Mesendoderm (in vitro differentiated cells): Measurements from ENCODE around the gene KLHL30.
"Not testable (repeated sequence)": the region's sequence is repeated elsewhere in the genome, so short reads cannot be mapped to it uniquely, and the experiment has no call there.

Source experiments
- DNase-seq: peaks from one replicate; pipeline ENCODE4 v3.0.0; 2013
- H2AK5ac ChIP-seq: 2 replicates; pipeline ENCODE4 v1.6.1; 2013; ENCODE audit warnings: low read length, inconsistent platforms
- H2BK120ac ChIP-seq: 2 replicates; pipeline ENCODE4 v1.6.1; 2013; ENCODE audit warnings: low read depth, mild to moderate bottlenecking, low read length, moderate library complexity, mixed read lengths
- H2BK15ac ChIP-seq: replicated peaks from 2 replicates; pipeline ENCODE4 v1.6.1; 2013; ENCODE audit warnings: low read depth, mild to moderate bottlenecking, moderate library complexity
- H2BK5ac ChIP-seq: 2 replicates; pipeline ENCODE4 v1.6.1; 2013; ENCODE audit warnings: low read length, inconsistent platforms
- H3K18ac ChIP-seq: 2 replicates; pipeline ENCODE4 v1.6.1; 2013; ENCODE audit warnings: mild to moderate bottlenecking, low read length, mixed read lengths
- H3K23ac ChIP-seq: one replicate; pipeline ENCODE4 v1.6.1; 2013; ENCODE audit warnings: low read length
- H3K27ac ChIP-seq: 2 replicates; pipeline ENCODE4 v1.5.1; 2013; ENCODE audit warnings: low read depth, mild to moderate bottlenecking, inconsistent platforms, low read length, moderate library complexity
- H3K27me3 ChIP-seq: 2 replicates; pipeline ENCODE4 v1.6.1; 2013; ENCODE audit warnings: low read length, control low read depth, mild to moderate bottlenecking, inconsistent platforms; ENCODE audit not compliant: insufficient read depth, poor library complexity
- H3K36me3 ChIP-seq: 2 replicates; pipeline ENCODE4 v1.6.1; 2013; ENCODE audit warnings: low read length, inconsistent platforms; ENCODE audit not compliant: control insufficient read depth, insufficient read depth
- H3K4ac ChIP-seq: one replicate; pipeline ENCODE4 v1.6.1; 2013; ENCODE audit warnings: low read depth, mild to moderate bottlenecking, low read length, moderate library complexity
- H3K4me1 ChIP-seq: 2 replicates; pipeline ENCODE4 v1.6.1; 2013; ENCODE audit warnings: low read depth, low read length, inconsistent platforms; ENCODE audit not compliant: control insufficient read depth
- H3K4me2 ChIP-seq: 2 replicates; pipeline ENCODE4 v1.6.1; 2013; ENCODE audit warnings: low read length
- H3K4me3 ChIP-seq: 2 replicates; pipeline ENCODE4 v1.5.1; 2013; ENCODE audit warnings: mild to moderate bottlenecking, low read length
- H3K56ac ChIP-seq: one replicate; pipeline ENCODE4 v1.6.1; 2013; ENCODE audit warnings: low read length
- H3K79me1 ChIP-seq: 2 replicates; pipeline ENCODE4 v1.6.1; 2013; ENCODE audit warnings: low read length, inconsistent platforms
- H3K79me2 ChIP-seq: 2 replicates; pipeline ENCODE4 v1.6.1; 2013; ENCODE audit warnings: mild to moderate bottlenecking, low read length; ENCODE audit not compliant: control insufficient read depth, insufficient read depth
- H3K9ac ChIP-seq: 2 replicates; pipeline ENCODE4 v1.6.1; 2013; ENCODE audit warnings: low read length, inconsistent platforms
- H4K5ac ChIP-seq: one replicate; pipeline ENCODE4 v1.6.1; 2013; ENCODE audit warnings: low read length
- H4K8ac ChIP-seq: one replicate; pipeline ENCODE4 v1.6.1; 2013; ENCODE audit warnings: low read depth, mild to moderate bottlenecking, control low read depth, low read length, moderate library complexity
- WGBS: extraction: QIAGEN DNeasy Blood & Tissue Kit; methylation state at CpG from one replicate; pipeline ENCODE4 v1.1.7; 2013; ENCODE audit warnings: low lambda C conversion rate, missing lambda C conversion rate; ENCODE audit not compliant: insufficient coverage; ENCODE audit errors: extremely low coverage; 5-methylcytosine and 5-hydroxymethylcytosine counted together

KLHL30 gene

GRCh38 chr2:238113611-238114010 is 24.9 kb upstream of the KLHL30 start:
- H2BK120ac ChIP-seq, result no peak overlapping the region
- no peak overlapping the region for H2BK5ac ChIP-seq
- no peak overlapping the region for H2AK5ac ChIP-seq
- H3K27me3 ChIP-seq, result no peaks in the 10 kb centered on the region
- WGBS, result no CpG with 5 or more reads among the region's 13 CpGs
- H3K56ac ChIP-seq, result no peak overlapping the region
- no peak overlapping the region for H3K4me3 ChIP-seq
- no peak overlapping the region for H3K27ac ChIP-seq
- H4K5ac ChIP-seq, result no peak overlapping the region
- no peaks in the 10 kb centered on the region for H3K4me1 ChIP-seq
- no peak overlapping the region for H2BK15ac ChIP-seq
- no peak overlapping the region for H4K8ac ChIP-seq
- H3K9ac ChIP-seq, result no peak overlapping the region
- DNase-seq, result no peak
- no peaks in the 10 kb centered on the region for H3K36me3 ChIP-seq
- H3K79me2 ChIP-seq, result no peaks in the 10 kb centered on the region
- H3K4me2 ChIP-seq, result no peak overlapping the region
- no peaks in the 10 kb centered on the region for H3K79me1 ChIP-seq
- H3K4ac ChIP-seq, result no peak overlapping the region
- H3K23ac ChIP-seq, result no peak overlapping the region
- no peak overlapping the region for H3K18ac ChIP-seq

- Histone ChIP-seq H3K4me1 (no peaks in the 10 kb centered on the region), H3K4me3 (no peak overlapping the region), H3K4ac (no peak overlapping the region), H4K8ac (no peak overlapping the region), H3K4me2 (no peak overlapping the region), H3K27me3 (no peaks in the 10 kb centered on the region), H3K79me1 (no peaks in the 10 kb centered on the region), H2AK5ac (no peak overlapping the region), H3K27ac (no peak overlapping the region), H2BK15ac (no peak overlapping the region), H3K9ac (no peak overlapping the region), H3K23ac (no peak overlapping the region), H3K18ac (no peak overlapping the region), H2BK120ac (no peak overlapping the region), H3K79me2 (no peaks in the 10 kb centered on the region), H3K36me3 (no peaks in the 10 kb centered on the region), H3K56ac (no peak overlapping the region), H4K5ac (no peak overlapping the region), H2BK5ac (no peak overlapping the region)
- DNase-seq, result no peak
- WGBS, result no CpG with 5 or more reads among the region's 16 CpGs
Observed at GRCh38 chr2:238114331-238114841, 24.1 kb upstream of the KLHL30 start.

DNA sequence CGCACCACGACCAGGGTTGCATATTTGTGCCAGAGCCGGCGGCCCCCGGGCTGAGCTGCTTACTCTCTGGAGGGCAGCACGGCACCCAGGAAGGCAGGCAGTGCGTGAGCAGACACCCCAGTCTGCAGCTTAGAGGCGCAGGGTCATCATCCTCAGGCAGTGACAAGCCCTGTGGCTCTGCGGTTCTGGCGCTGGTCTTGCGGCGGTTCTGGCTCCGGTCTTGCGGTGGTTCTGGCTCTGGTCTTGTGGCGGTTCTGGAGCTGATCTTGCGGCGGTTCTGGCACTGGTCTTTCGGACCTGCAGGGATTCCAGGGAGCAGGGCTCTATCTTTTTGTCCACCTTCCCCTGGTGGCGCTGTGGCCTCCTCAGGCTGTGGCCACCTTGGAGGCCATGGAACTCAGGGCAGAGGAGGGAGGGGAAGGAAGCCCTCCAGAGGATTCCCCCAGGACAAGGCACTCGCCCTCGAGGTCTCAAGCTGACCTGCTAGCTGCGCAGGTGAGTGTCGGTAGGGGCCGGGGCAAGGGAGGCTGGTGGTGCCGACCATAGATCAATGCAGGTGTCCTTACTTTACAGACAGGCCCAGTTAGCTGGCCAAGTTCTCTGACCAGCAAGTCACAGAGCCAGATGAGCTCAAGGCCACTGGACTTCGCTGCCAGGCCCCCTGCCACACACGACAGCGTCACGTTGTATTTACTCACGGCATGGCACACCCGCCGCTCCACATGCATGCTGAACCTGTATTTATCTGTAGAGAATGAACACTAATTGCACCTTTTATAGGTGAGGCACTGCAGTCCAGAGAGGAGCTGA is 23.4 kb upstream of the KLHL30 start:
- H3K23ac ChIP-seq, result no peak overlapping the region
- H2BK15ac ChIP-seq, result no peak overlapping the region
- H3K4ac ChIP-seq, result no peak overlapping the region
- no peak for DNase-seq
- WGBS, result no CpG with 5 or more reads among the region's 32 CpGs
- no peak overlapping the region for H3K27ac ChIP-seq
- H3K4me2 ChIP-seq, result no peak overlapping the region
- no peak overlapping the region for H3K4me3 ChIP-seq
- H2AK5ac ChIP-seq, result no peak overlapping the region
- H2BK120ac ChIP-seq, result no peak overlapping the region
- H3K4me1 ChIP-seq, result no peaks in the 10 kb centered on the region
- H3K36me3 ChIP-seq, result no peaks in the 10 kb centered on the region
- no peak overlapping the region for H3K9ac ChIP-seq
- no peaks in the 10 kb centered on the region for H3K79me2 ChIP-seq
- no peak overlapping the region for H4K8ac ChIP-seq
- H3K18ac ChIP-seq, result no peak overlapping the region
- no peak overlapping the region for H2BK5ac ChIP-seq
- H3K56ac ChIP-seq, result no peak overlapping the region
- no peaks in the 10 kb centered on the region for H3K79me1 ChIP-seq
- no peaks in the 10 kb centered on the region for H3K27me3 ChIP-seq
- H4K5ac ChIP-seq, result no peak overlapping the region

GRCh38 chr2:238115709-238116108 is 22.8 kb upstream of the KLHL30 start:
- not testable (repeated sequence) for H3K4me2 ChIP-seq, DNase-seq, H2BK120ac ChIP-seq, H3K79me2 ChIP-seq, H3K18ac ChIP-seq, H2BK15ac ChIP-seq, H2AK5ac ChIP-seq, H3K4me1 ChIP-seq, H4K8ac ChIP-seq, H3K79me1 ChIP-seq, H3K4ac ChIP-seq, H3K23ac ChIP-seq, H4K5ac ChIP-seq, H3K27me3 ChIP-seq, H2BK5ac ChIP-seq, H3K9ac ChIP-seq, H3K36me3 ChIP-seq, H3K4me3 ChIP-seq, H3K56ac ChIP-seq, H3K27ac ChIP-seq
- no CpG with 5 or more reads among the region's 12 CpGs for WGBS

DNA sequence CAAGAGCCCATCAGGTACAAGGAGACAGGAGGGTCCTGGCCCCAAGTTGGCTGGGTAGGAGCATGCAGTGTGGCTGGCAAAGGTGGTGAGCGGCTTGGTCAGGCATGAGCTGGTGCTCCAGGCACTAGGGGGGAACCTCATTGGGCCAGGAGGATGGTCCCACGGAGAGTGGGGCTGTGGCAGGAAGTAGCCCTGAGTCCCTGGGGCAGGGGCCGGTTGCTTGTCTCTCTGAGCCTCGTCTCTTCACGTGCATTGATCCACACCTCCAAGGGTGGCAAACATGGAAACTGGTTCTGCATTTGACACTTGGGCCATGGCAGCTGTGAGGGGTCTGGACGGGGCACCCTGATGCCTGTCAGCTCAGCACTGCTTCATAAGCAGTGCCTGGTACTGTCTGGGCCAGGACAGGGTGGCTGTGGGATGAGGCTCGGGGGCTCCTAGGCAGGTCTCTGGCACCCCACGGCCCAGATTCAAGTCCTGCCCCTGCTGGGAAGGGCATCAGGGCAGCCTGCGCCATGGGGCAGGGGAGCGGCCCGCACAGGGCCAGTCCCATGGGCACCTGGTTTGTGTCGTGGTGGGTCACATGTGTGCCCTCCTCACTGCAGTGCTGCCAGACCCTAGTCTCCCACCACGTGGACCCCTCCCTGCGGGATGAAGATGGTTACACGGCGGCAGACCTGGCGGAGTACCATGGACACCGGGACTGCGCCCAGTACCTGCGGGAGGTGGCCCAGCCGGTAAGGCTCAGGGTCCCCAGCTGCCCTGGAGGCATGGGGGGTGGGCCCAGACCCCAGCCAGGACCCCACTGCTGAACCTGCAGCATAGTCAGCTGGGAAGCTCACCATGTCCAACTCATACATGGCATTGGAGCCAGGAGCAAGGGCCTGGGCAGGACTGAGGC is 21.9 kb upstream of the KLHL30 start:
- Histone ChIP-seq H2BK5ac (no peak overlapping the region), H3K18ac (no peak overlapping the region), H3K27me3 (no peaks in the 10 kb centered on the region), H3K4me2 (no peak overlapping the region), H3K4me3 (no peak overlapping the region), H3K4me1 (no peaks in the 10 kb centered on the region), H2BK120ac (no peak overlapping the region), H3K9ac (no peak overlapping the region), H3K79me1 (no peaks in the 10 kb centered on the region), H3K56ac (no peak overlapping the region), H3K27ac (no peak overlapping the region), H3K23ac (no peak overlapping the region), H3K79me2 (no peaks in the 10 kb centered on the region), H4K5ac (no peak overlapping the region), H4K8ac (no peak overlapping the region), H2BK15ac (no peak overlapping the region), H2AK5ac (no peak overlapping the region), H3K4ac (no peak overlapping the region), H3K36me3 (no peaks in the 10 kb centered on the region)
- no peak for DNase-seq
- no CpG with 5 or more reads among the region's 21 CpGs for WGBS
